KG1 (cell line): ENCODE data around the gene BCL2L15.
"Not testable (repeated sequence)": the region's sequence is repeated elsewhere in the genome, so short reads cannot be mapped to it uniquely, and the experiment has no call there.

Experiments used
- DNase-seq: peaks from one replicate; lab custom pipeline; 2025; lab: John Stamatoyannopoulos, UW

Gene BCL2L15

GRCh38 chr1:113871597-113872113 lies 15.7 kb downstream of the BCL2L15 start, which contains the start of gene PTPN22:
Gene PTPN22, minus strand, starts transcription at chr1:113871712.
- peak; percentile 71 for DNase-seq

GRCh38 chr1:113870778-113871177 lies 16.6 kb downstream of the BCL2L15 start:
- DNase-seq = no peak

GRCh38 chr1:113868387-113869083 lies 18.8 kb downstream of the BCL2L15 start:
- no peak for DNase-seq

GRCh38 chr1:113861641-113862040 lies 25.7 kb downstream of the BCL2L15 start:
- no peak for DNase-seq

GRCh38 chr1:113860891-113861290 lies 26.5 kb downstream of the BCL2L15 start:
- DNase-seq = no peak

GRCh38 chr1:113859478-113860175 lies 27.8 kb downstream of the BCL2L15 start:
- peak; percentile 40 for DNase-seq

GRCh38 chr1:113858982-113859381 lies 28.4 kb downstream of the BCL2L15 start:
- DNase-seq = no peak

- no peak for DNase-seq
Measured at GRCh38 chr1:113858418-113858817, 29.0 kb downstream of the BCL2L15 start.

GRCh38 chr1:113857776-113858175 lies 29.6 kb downstream of the BCL2L15 start:
- no peak for DNase-seq

GRCh38 chr1:113856401-113856790 lies 31.0 kb downstream of the BCL2L15 start:
- no peak for DNase-seq

GRCh38 chr1:113855630-113856400 lies 31.6 kb downstream of the BCL2L15 start:
- no peak for DNase-seq

GRCh38 chr1:113854234-113854633 lies 33.1 kb downstream of the BCL2L15 start:
- DNase-seq = no peak

GRCh38 chr1:113852694-113853093 lies 34.7 kb downstream of the BCL2L15 start:
- not testable (repeated sequence) for DNase-seq

GRCh38 chr1:113850127-113850796 lies 37.1 kb downstream of the BCL2L15 start:
- no peak for DNase-seq

GRCh38 chr1:113849072-113849471 lies 38.3 kb downstream of the BCL2L15 start:
- no peak for DNase-seq

- no peak for DNase-seq
Measured at GRCh38 chr1:113846391-113847035, 40.9 kb downstream of the BCL2L15 start.

- DNase-seq = no peak
Measured at GRCh38 chr1:113836534-113836933, 50.8 kb downstream of the BCL2L15 start.

GRCh38 chr1:113835686-113836290 lies 51.6 kb downstream of the BCL2L15 start:
- DNase-seq = peak; percentile 23

GRCh38 chr1:113834716-113835115 lies 52.7 kb downstream of the BCL2L15 start:
- no peak for DNase-seq
